Memory B cell (primary cell): Measurements from ENCODE around the gene CALB2.

ENCODE experiments used
- ATAC-seq: fragments of 150-1000 bp; cut with Tn5 transposase; 2 replicates; pipeline ENCODE4 v1.10.0; 2021; ENCODE audit warnings: low read depth, mild to moderate bottlenecking, moderate library complexity
- DNase-seq, 2 donors: peaks; one replicate each; pipeline ENCODE4 v3.0.0; 2022; ENCODE audit warnings: low spot score in 2 of 2
- H3K27ac Mint-ChIP-seq: one replicate; pipeline ENCODE4 v1.8.0; 2022; ENCODE audit warnings: mild to moderate bottlenecking, moderate library complexity, mixed read lengths
- H3K27me3 Mint-ChIP-seq: one replicate; pipeline ENCODE4 v1.8.0; 2022; ENCODE audit warnings: mixed read lengths
- H3K36me3 Mint-ChIP-seq: one replicate; pipeline ENCODE4 v1.8.0; 2022; ENCODE audit warnings: mild to moderate bottlenecking, mixed read lengths
- H3K4me1 Mint-ChIP-seq: one replicate; pipeline ENCODE4 v1.8.0; 2022; ENCODE audit warnings: mixed read lengths
- H3K4me3 Mint-ChIP-seq: one replicate; pipeline ENCODE4 v1.8.0; 2022; ENCODE audit warnings: mild to moderate bottlenecking, moderate library complexity, mixed read lengths
- H3K9me3 Mint-ChIP-seq: one replicate; pipeline ENCODE4 v1.8.0; 2022; ENCODE audit warnings: mixed read lengths

The CALB2 gene

GRCh38 chr16:71360378-71360777, 1.9 kb downstream of the CALB2 start:
- Mint-ChIP-seq H3K4me3 (no peak overlapping the region), H3K36me3 (no peaks in the 10 kb centered on the region), H3K27ac (no peak overlapping the region), H3K9me3 (no peaks in the 10 kb centered on the region), H3K27me3 (peaks cover 12% of the 10 kb centered on the region), H3K4me1 (peaks cover 3% of the 10 kb centered on the region)
- ATAC-seq (no peak), DNase-seq (no peak)

- no peaks in the 10 kb centered on the region for H3K4me1 Mint-ChIP-seq
- peaks cover 17% of the 10 kb centered on the region for H3K27me3 Mint-ChIP-seq
- ATAC-seq, result no peak
- H3K36me3 Mint-ChIP-seq, result no peaks in the 10 kb centered on the region
- no peaks in the 10 kb centered on the region for H3K9me3 Mint-ChIP-seq
- no peak overlapping the region for H3K4me3 Mint-ChIP-seq
- no peak for DNase-seq
- no peak overlapping the region for H3K27ac Mint-ChIP-seq
Observed at GRCh38 chr16:71364133-71364681, 5.7 kb downstream of the CALB2 start.

GRCh38 chr16:71365021-71365420, 6.5 kb downstream of the CALB2 start:
- H3K36me3 Mint-ChIP-seq, result no peaks in the 10 kb centered on the region
- H3K4me1 Mint-ChIP-seq, result no peaks in the 10 kb centered on the region
- DNase-seq (no peak), ATAC-seq (no peak)
- H3K27me3 Mint-ChIP-seq, result peaks cover 16% of the 10 kb centered on the region
- no peak overlapping the region for H3K4me3 Mint-ChIP-seq
- no peak overlapping the region for H3K27ac Mint-ChIP-seq
- no peaks in the 10 kb centered on the region for H3K9me3 Mint-ChIP-seq

- no peak overlapping the region for H3K4me3 Mint-ChIP-seq
- no peak for DNase-seq
- no peaks in the 10 kb centered on the region for H3K36me3 Mint-ChIP-seq
- H3K27ac Mint-ChIP-seq, result no peak overlapping the region
- peaks cover 11% of the 10 kb centered on the region for H3K27me3 Mint-ChIP-seq
- no peaks in the 10 kb centered on the region for H3K9me3 Mint-ChIP-seq
- ATAC-seq, result peak; percentile 32
- no peaks in the 10 kb centered on the region for H3K4me1 Mint-ChIP-seq
Observed at GRCh38 chr16:71367241-71367976, 8.9 kb downstream of the CALB2 start.

GRCh38 chr16:71368958-71369357, 10.4 kb downstream of the CALB2 start:
- Mint-ChIP-seq H3K36me3 (no peaks in the 10 kb centered on the region), H3K27me3 (peaks cover 18% of the 10 kb centered on the region), H3K27ac (no peak overlapping the region), H3K4me3 (no peak overlapping the region), H3K9me3 (no peaks in the 10 kb centered on the region), H3K4me1 (no peaks in the 10 kb centered on the region)
- no peak for DNase-seq
- ATAC-seq, result no peak

- DNase-seq (no peak), ATAC-seq (no peak)
- H3K9me3 Mint-ChIP-seq, result no peaks in the 10 kb centered on the region
- no peaks in the 10 kb centered on the region for H3K36me3 Mint-ChIP-seq
- peaks cover 17% of the 10 kb centered on the region for H3K27me3 Mint-ChIP-seq
- no peak overlapping the region for H3K27ac Mint-ChIP-seq
- no peaks in the 10 kb centered on the region for H3K4me1 Mint-ChIP-seq
- no peak overlapping the region for H3K4me3 Mint-ChIP-seq
Observed at GRCh38 chr16:71369494-71369893, 11.0 kb downstream of the CALB2 start.

- no peaks in the 10 kb centered on the region for H3K9me3 Mint-ChIP-seq
- H3K4me3 Mint-ChIP-seq, result no peak overlapping the region
- DNase-seq (no peak), ATAC-seq (no peak)
- no peaks in the 10 kb centered on the region for H3K4me1 Mint-ChIP-seq
- H3K27me3 Mint-ChIP-seq, result peaks cover 17% of the 10 kb centered on the region
- H3K36me3 Mint-ChIP-seq, result no peaks in the 10 kb centered on the region
- H3K27ac Mint-ChIP-seq, result no peak overlapping the region
Observed at GRCh38 chr16:71371237-71371636, 12.7 kb downstream of the CALB2 start.

- no peak overlapping the region for H3K27ac Mint-ChIP-seq
- no peaks in the 10 kb centered on the region for H3K4me1 Mint-ChIP-seq
- H3K4me3 Mint-ChIP-seq, result no peak overlapping the region
- no peak for DNase-seq
- H3K9me3 Mint-ChIP-seq, result peaks cover 4% of the 10 kb centered on the region
- no peaks in the 10 kb centered on the region for H3K36me3 Mint-ChIP-seq
- peaks cover 17% of the 10 kb centered on the region for H3K27me3 Mint-ChIP-seq
- no peak for ATAC-seq
Observed at GRCh38 chr16:71373073-71373472, 14.6 kb downstream of the CALB2 start.

GRCh38 chr16:71376465-71377157, 18.1 kb downstream of the CALB2 start:
- Mint-ChIP-seq H3K27me3 (peaks cover 16% of the 10 kb centered on the region), H3K4me3 (no peak overlapping the region), H3K4me1 (no peaks in the 10 kb centered on the region), H3K27ac (no peak overlapping the region), H3K9me3 (peaks cover 4% of the 10 kb centered on the region), H3K36me3 (no peaks in the 10 kb centered on the region)
- DNase-seq (no peak), ATAC-seq (no peak)

- ATAC-seq, result no peak
Observed at GRCh38 chr16:71379711-71380110, 21.2 kb downstream of the CALB2 start.

GRCh38 chr16:71380831-71381230, 22.3 kb downstream of the CALB2 start:
- no peak overlapping the region for H3K4me3 Mint-ChIP-seq
- peaks cover 3% of the 10 kb centered on the region for H3K4me1 Mint-ChIP-seq
- H3K36me3 Mint-ChIP-seq, result no peaks in the 10 kb centered on the region
- ATAC-seq (no peak), DNase-seq (no peak)
- peaks cover 19% of the 10 kb centered on the region for H3K27me3 Mint-ChIP-seq
- peaks cover 7% of the 10 kb centered on the region for H3K9me3 Mint-ChIP-seq
- H3K27ac Mint-ChIP-seq, result no peak overlapping the region

More at GRCh38 chr16:71379711-71380110, 21.2 kb downstream of the CALB2 start:
- no peaks in the 10 kb centered on the region for H3K36me3 Mint-ChIP-seq
- H3K9me3 Mint-ChIP-seq, result peaks cover 7% of the 10 kb centered on the region
- H3K27me3 Mint-ChIP-seq, result peaks cover 15% of the 10 kb centered on the region
- DNase-seq, result no peak
- H3K27ac Mint-ChIP-seq, result no peak overlapping the region
- peaks cover 3% of the 10 kb centered on the region for H3K4me1 Mint-ChIP-seq
- H3K4me3 Mint-ChIP-seq, result no peak overlapping the region

GRCh38 chr16:71383054-71383773, 24.7 kb downstream of the CALB2 start:
- Mint-ChIP-seq H3K4me3 (no peak overlapping the region), H3K27ac (no peak overlapping the region), H3K9me3 (peaks cover 3% of the 10 kb centered on the region), H3K36me3 (no peaks in the 10 kb centered on the region), H3K27me3 (peaks cover 21% of the 10 kb centered on the region), H3K4me1 (peaks cover 3% of the 10 kb centered on the region)
- DNase-seq (no peak), ATAC-seq (no peak)

- Mint-ChIP-seq H3K27me3 (peaks cover 21% of the 10 kb centered on the region), H3K9me3 (peaks cover 3% of the 10 kb centered on the region), H3K27ac (no peak overlapping the region), H3K4me1 (peaks cover 3% of the 10 kb centered on the region), H3K4me3 (no peak overlapping the region), H3K36me3 (no peaks in the 10 kb centered on the region)
- ATAC-seq (no peak), DNase-seq (no peak)
Observed at GRCh38 chr16:71384073-71384724, 25.7 kb downstream of the CALB2 start.
